HL-60 (cell line): Measurements from ENCODE around the gene COL4A2.

Source experiments
- GABPA ChIP-seq: IDR thresholded peaks from 2 replicates; pipeline ENCODE4 v1.6.1; 2012; ENCODE audit warnings: low read depth
- POLR2AphosphoS5 ChIP-seq: IDR thresholded peaks from 2 replicates; pipeline ENCODE4 v1.6.1; 2012; ENCODE audit warnings: low read depth
- TF ChIP-seq, protein P1 (sequence below): IDR thresholded peaks from 2 replicates; pipeline ENCODE4 v1.6.1; 2012; ENCODE audit warnings: low read depth; ENCODE audit not compliant: insufficient replicate concordance
- TF ChIP-seq, protein P2 (sequence below): IDR thresholded peaks from one replicate; pipeline ENCODE4 v1.5.1; 2011; ENCODE audit warnings: low read length, control low read depth, inconsistent platforms; ENCODE audit not compliant: insufficient read depth

DNA sequence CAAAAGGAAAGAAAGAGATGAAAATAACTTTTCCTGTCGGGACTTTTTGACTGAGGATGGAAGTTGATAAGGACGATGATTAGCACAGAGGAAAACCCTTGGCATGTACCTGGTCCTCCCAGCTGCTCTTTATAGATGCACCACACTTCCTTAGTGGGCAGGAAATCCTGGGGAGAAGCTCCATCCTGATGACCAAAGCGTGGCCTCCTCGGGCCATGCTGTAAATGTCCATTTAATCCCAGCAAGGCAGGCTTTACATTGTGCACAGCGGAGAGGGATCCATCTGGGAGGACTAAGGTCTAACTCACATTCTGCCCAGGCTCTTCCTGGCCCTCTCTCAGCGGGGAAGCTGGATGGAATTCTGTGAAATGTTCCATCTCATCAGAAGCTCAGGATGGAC lies 113.5 kb downstream of the COL4A2 start:
- no peak for TF ChIP-seq POLR2AphosphoS5
- TF ChIP-seq, protein P1, sequence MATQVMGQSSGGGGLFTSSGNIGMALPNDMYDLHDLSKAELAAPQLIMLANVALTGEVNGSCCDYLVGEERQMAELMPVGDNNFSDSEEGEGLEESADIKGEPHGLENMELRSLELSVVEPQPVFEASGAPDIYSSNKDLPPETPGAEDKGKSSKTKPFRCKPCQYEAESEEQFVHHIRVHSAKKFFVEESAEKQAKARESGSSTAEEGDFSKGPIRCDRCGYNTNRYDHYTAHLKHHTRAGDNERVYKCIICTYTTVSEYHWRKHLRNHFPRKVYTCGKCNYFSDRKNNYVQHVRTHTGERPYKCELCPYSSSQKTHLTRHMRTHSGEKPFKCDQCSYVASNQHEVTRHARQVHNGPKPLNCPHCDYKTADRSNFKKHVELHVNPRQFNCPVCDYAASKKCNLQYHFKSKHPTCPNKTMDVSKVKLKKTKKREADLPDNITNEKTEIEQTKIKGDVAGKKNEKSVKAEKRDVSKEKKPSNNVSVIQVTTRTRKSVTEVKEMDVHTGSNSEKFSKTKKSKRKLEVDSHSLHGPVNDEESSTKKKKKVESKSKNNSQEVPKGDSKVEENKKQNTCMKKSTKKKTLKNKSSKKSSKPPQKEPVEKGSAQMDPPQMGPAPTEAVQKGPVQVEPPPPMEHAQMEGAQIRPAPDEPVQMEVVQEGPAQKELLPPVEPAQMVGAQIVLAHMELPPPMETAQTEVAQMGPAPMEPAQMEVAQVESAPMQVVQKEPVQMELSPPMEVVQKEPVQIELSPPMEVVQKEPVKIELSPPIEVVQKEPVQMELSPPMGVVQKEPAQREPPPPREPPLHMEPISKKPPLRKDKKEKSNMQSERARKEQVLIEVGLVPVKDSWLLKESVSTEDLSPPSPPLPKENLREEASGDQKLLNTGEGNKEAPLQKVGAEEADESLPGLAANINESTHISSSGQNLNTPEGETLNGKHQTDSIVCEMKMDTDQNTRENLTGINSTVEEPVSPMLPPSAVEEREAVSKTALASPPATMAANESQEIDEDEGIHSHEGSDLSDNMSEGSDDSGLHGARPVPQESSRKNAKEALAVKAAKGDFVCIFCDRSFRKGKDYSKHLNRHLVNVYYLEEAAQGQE = no peak
- TF ChIP-seq, protein P2, sequence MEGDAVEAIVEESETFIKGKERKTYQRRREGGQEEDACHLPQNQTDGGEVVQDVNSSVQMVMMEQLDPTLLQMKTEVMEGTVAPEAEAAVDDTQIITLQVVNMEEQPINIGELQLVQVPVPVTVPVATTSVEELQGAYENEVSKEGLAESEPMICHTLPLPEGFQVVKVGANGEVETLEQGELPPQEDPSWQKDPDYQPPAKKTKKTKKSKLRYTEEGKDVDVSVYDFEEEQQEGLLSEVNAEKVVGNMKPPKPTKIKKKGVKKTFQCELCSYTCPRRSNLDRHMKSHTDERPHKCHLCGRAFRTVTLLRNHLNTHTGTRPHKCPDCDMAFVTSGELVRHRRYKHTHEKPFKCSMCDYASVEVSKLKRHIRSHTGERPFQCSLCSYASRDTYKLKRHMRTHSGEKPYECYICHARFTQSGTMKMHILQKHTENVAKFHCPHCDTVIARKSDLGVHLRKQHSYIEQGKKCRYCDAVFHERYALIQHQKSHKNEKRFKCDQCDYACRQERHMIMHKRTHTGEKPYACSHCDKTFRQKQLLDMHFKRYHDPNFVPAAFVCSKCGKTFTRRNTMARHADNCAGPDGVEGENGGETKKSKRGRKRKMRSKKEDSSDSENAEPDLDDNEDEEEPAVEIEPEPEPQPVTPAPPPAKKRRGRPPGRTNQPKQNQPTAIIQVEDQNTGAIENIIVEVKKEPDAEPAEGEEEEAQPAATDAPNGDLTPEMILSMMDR = no peak
- no peak for TF ChIP-seq GABPA
